Globus pallidus (tissue), 1 donor: Measurements from ENCODE around the gene YPEL4.

ENCODE experiments used
- DNase-seq: peaks from one replicate; pipeline ENCODE4 v3.0.0-alpha.2; 2015; ENCODE audit warnings: low spot score

Gene YPEL4

GRCh38 chr11:57650739-57651090 lies 1.0 kb upstream of the YPEL4 start:
- no peak for DNase-seq

GRCh38 chr11:57648801-57649735 lies 644 bp downstream of the YPEL4 start:
- no peak for DNase-seq

GRCh38 chr11:57647960-57648800 lies 1.5 kb downstream of the YPEL4 start:
- no peak for DNase-seq

- DNase-seq = no peak
Observed at GRCh38 chr11:57647372-57647771, 2.3 kb downstream of the YPEL4 start.

- DNase-seq = no peak
Observed at GRCh38 chr11:57646799-57647303, 2.9 kb downstream of the YPEL4 start.

- no peak for DNase-seq
Observed at GRCh38 chr11:57646194-57646798, 3.4 kb downstream of the YPEL4 start.

GRCh38 chr11:57645689-57646085 lies 4.0 kb downstream of the YPEL4 start:
- no peak for DNase-seq

- DNase-seq = peak; percentile 74
Observed at GRCh38 chr11:57644748-57645688, 4.7 kb downstream of the YPEL4 start.

- no peak for DNase-seq
Observed at GRCh38 chr11:57643802-57644201, 5.9 kb downstream of the YPEL4 start.

- no peak for DNase-seq
Observed at GRCh38 chr11:57641011-57641807, 8.5 kb downstream of the YPEL4 start.

GRCh38 chr11:57640068-57640800 lies 9.5 kb downstream of the YPEL4 start:
- no peak for DNase-seq

- DNase-seq = no peak
Observed at GRCh38 chr11:57639321-57640067, 10.2 kb downstream of the YPEL4 start.

GRCh38 chr11:57638811-57639320 lies 10.8 kb downstream of the YPEL4 start:
- DNase-seq = no peak

GRCh38 chr11:57638005-57638781 lies 11.5 kb downstream of the YPEL4 start:
- DNase-seq = peak; percentile 55

- no peak for DNase-seq
Observed at GRCh38 chr11:57637626-57638004, 12.1 kb downstream of the YPEL4 start.

GRCh38 chr11:57635246-57635645 lies 14.5 kb downstream of the YPEL4 start:
- no peak for DNase-seq

- DNase-seq = no peak
Observed at GRCh38 chr11:57634311-57634710, 15.4 kb downstream of the YPEL4 start.
